GM13976 (cell line): ENCODE data around the gene DHX58.

Experiments
- DNase-seq: peaks from one replicate; pipeline ENCODE4 v3.0.0; 2012; ENCODE audit warnings: low spot score
- CTCF ChIP-seq: IDR thresholded peaks from 2 replicates; pipeline ENCODE4 v1.5.1; 2012; ENCODE audit warnings: borderline replicate concordance, mild to moderate bottlenecking; ENCODE audit not compliant: insufficient read depth; ENCODE audit errors: extremely low read depth, missing control alignments, control extremely low read depth
- in situ Hi-C: fragments of 300-500 bp; cut with MboI; formaldehyde crosslinking; loops from one replicate; pipeline ENCODE4 v1.12.0; 2022; ENCODE audit warnings: low sequenced_read_pairs, mixed read lengths, inconsistent platforms; ENCODE audit not compliant: unreplicated experiment

Gene DHX58

GRCh38 chr17:42071810-42072209 is 40.7 kb downstream of the DHX58 start:
- in situ Hi-C loops, result no loop called here
- no peak for DNase-seq
- TF ChIP-seq CTCF, result no peak

DNA sequence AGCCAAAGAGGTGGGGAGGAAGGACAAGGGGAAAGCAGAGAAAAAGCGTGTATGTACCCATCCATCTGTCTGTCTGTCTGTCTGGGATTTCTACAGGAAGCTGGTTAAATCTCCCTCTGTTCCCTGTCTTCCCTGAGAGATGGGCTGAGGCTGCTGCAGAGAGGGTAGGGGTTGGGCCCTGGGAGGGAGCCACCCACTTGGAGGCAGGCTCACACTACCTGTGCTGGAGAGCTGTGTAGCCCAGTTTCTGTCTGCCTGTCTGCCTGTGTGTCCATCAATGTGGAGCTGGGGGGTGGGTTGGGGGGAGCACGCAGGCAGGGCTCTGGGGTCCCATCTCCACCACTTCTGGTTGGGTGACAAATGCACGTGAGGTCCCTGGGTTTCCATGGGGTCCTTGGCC is 43.5 kb downstream of the DHX58 start:
- TF ChIP-seq CTCF, result no peak
- in situ Hi-C loops, result no loop called here
- DNase-seq, result no peak

DNA sequence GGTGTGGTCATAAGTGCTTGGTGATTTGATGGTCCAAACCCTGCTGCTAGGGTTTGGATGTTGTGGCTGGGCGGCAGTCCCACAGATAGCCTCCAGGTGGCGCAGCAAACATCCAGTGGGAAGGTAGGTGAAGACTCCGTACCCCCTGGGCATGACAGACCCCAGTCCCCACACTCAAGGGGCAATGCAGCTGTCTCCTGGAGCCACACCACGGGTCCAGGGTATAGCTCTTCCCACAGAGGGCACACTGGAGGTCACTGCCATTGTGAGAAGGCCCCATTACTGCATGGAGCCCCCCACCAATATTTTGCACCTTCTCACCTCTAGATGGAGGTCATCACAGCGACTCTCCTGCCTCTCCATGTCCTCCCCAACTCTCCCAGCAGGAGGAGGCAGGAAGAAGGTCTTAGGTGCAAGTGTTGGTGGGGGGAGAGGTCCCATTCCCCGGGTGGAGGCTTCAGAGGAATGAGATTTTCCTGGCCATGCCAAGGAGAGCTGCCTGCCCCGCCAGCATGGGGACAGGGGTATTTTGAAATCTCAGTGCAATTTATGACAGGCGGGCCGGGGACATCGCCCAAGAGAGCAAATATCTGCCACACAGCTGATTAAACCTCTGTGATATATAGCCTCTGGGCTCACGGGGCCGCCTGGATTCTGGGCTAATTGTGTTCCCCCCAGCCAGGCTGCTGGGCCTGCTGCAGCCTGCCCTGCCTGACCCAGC is 45.0 kb downstream of the DHX58 start:
- TF ChIP-seq CTCF, result peak; percentile 88
- peak; percentile 79 for DNase-seq
- in situ Hi-C loops, result no loop called here

GRCh38 chr17:42065201-42065600 is 47.3 kb downstream of the DHX58 start:
- in situ Hi-C loops, result no loop called here
- DNase-seq, result no peak
- TF ChIP-seq CTCF, result no peak

GRCh38 chr17:42062681-42063080 is 49.8 kb downstream of the DHX58 start:
- TF ChIP-seq CTCF, result no peak
- DNase-seq, result no peak
- in situ Hi-C loops, result no loop called here

DNA sequence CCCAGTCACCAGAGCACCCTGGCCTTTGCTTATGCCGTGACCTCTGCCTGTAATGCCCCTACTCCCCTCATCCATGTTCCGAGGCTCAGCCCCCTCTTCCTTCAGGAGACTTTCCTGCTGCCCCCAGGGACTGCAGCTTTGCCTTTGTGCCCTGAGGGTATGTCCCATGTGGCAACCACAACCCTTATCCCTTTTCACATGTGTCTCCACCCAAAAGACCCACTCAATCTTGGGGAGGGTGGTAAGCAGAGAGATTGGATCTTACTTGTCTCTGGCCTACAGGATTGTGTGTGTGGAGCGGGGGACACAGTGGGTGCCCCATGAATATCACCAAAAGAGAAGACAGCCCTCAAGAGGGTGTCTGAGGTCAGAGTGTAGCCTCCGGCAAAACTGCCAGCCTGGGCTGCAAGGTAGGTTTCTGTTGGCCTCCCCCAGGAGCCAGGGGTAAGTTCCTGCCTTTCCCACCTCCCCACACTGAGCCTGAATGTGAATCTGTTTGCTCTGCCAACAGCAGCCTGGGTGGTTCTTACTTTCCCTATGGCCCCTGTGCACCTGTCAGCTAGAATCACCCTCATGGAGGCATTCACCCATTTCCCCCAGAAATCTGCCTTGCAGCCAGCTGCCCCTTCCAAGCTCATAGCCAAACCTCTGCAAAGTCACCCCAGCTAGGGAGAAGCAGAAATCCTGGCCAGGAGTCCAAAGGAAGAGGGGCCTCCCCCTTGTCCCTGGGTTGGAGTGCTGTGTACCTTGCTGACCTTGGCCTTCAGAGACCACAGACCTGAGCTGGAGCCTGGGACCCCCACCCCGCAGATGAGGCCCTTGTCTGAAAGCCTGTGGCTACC is 50.6 kb downstream of the DHX58 start:
- in situ Hi-C loops, result no loop called here
- DNase-seq, result no peak
- TF ChIP-seq CTCF, result no peak

DNA sequence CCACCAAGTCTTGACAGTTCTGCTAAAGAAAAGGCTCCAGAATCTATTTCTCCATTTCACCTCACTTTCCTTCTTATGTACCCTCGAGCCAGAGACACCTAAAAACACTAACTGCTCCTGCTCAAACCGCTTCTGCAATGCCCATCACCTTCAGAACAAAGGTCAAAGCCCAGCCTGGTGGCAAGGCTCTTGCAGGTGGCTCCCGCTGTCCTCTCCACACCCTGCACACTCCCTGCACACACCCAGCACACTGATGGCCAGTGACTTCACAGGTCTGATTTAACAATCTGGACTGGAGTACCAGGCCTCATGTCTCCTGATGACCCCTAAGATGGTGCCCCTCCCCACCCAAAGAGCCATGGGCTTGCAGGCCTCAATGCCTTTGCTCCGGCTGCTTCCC is 52.3 kb downstream of the DHX58 start:
- no peak for TF ChIP-seq CTCF
- in situ Hi-C loops, result no loop called here

More for the DNA sequence above, 52.3 kb downstream of the DHX58 start:
- DNase-seq, result no peak
